Measurements from ENCODE around the gene ITPA. TPM values are rescaled to one million over a fixed set of nuclear protein-coding genes. Genes with fewer than 3 reads are reported as not detected.

Gene ITPA
- 31.0 TPM for total RNA-seq

DNA sequence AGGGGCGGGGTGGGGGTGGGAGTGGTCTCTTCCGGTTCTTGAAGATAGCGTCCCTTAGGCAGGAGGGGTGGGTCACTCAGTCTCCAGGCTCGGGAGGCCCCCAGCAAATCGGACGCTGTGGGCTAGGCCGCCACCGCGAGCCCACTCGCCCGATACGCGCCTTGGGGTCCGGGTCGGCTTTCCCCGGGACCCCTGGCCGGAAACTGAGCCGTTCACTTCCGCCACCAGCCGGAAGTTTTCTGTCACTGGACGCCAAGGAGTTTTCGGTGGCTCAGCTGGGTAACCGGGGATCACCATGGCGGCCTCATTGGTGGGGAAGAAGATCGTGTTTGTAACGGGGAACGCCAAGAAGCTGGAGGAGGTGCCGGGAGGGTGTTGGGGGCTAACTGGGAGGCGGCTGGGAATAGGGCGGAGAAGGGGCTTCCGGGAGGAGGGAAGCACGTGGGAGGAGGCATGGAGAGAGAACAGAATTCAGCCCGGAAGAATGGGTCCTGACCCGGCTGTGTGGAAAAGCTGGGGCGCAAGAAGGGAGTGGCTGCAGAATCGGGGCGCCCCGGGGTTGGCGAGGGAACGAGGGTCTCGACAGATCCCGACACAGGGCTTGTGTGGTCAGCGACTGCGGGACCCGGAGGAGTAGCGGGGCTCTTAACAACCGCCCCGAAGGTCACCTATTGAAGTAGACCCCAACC, at the start of gene ITPA:
TSS of gene ITPA (plus strand) at position 242 of the 689 bp plus-strand sequence. CDS start at position 296, 54 bp downstream.

DNA sequence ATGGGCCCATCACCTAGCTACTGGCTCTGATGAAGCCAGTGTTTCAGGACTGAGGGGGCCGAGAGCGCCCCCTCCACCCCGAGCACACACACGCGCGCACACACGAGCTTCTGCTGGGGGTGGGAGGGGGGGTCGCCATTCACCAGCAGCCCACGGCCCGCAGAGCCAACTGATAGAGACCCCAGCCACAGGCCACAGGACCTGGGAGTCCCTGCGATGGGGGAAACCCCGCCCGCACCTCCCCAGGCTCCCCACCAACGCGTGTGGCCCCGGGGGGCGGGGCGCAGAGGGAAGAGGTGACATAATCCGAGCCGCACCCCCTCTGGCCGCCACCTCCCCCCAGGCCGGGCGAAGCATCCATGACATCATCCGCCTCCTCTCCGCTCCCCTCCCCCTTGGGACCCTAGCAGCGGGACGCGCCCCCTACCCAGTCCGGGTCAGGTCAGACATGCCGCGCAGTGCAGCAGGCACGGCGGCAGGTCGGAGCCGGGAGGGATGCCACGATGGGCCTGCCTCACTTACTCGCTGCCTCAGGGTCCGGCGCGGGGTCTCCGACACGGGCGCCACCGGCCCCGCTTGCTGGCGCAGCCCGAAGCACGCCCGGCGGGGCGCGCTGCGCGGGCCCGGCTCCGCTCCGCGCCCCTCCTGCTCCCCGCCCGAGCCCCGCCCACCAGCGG, 36.2 kb upstream of the ITPA start, which contains the start of gene LZTS3:
TSS of gene LZTS3 (minus strand) at position 617 of the 677 bp plus-strand sequence. CDS start 6,386 bp downstream, outside the sequence.

DNA sequence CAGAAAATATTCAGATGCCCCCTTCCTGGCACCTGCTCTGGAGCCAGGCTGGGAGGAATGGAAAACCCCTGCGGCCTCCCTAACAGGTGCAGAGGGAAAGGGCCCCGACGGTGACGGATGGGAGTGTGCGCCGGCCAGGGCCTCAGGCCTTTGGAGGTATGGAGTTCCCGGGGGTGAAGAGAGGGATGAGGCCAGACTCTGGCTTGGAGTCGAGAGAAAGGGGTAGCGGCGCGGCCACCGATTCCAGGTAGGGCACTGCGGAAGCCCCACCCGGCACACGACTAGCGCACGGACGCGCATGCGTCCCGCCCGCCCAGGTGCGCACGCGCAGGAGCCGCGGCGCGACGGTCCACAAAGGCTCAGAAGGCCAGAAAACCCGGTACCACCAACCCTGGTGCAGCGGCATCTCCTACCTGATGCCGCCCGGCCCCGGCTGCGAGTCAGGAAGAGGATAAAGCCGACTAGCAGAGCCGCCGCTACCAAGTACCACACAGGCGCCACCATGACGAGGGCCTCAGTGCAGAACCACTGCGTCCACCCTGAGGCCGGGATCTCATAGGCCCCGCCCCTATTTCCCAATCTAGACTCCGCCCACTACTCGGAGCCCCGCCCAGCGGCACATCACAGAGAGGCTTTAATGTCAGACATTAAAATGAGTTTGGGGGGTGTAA, 5.0 kb upstream of the ITPA start, which contains the start of gene DDRGK1:
TSS of gene DDRGK1 (minus strand) at position 559 of the 671 bp plus-strand sequence. CDS start at position 504, 55 bp downstream.

DNA sequence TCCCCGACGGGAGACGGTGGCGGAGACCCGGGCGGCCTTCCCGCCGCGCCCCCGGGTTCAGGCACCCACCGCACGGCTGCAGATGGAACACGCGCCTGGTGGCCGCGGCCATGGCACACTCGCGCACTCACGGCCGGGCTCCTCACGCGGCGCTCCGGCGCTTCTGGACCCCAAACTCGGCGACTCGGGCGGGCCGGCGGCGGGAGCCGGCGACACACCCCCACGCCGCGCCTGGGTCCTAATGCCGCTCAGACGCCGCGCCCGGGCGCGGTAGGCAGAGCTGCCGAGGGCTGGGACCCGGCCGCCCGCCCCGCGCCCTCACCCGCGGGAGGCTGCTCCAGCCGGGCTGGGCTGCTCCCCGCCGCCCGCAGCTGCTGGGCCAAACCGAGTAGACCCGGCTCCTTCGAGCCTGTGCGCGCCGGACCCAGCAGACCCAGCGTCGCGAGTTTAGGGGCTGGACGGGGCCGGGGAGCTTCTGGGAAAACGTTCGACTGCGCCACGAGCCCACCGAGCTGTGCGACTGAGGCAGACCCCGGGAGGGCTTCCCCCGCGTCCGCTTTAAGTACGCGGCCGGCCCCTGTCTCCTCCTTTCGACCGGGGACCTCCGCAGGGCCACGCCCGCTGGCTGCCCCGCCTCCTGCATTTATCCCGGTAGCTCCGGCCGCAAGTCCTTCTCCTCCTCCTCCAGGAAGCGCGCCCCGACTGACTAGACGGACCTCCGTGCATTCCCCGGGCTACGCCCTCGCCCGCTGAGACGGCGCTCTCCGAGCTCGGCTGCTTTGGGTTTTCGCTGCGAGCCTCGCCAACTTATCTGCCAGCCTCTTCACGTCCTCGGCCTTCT, 29.9 kb downstream of the ITPA start, which contains the start of gene SLC4A11:
TSS of gene SLC4A11 (minus strand) at position 165 of the 841 bp plus-strand sequence. CDS start at position 112, 53 bp downstream.

Other genes with a start within 250 kb of the ITPA start
- gene GNRH2, start 165.9 kb upstream of the ITPA start, total RNA-seq: 2.2 TPM
- 27.5 TPM for gene MRPS26, start 163.4 kb upstream of the ITPA start, total RNA-seq
- gene OXT, start 137.9 kb upstream of the ITPA start, total RNA-seq: not detected
- not detected for gene AVP, start 124.8 kb upstream of the ITPA start, total RNA-seq
- 22.8 TPM for gene FASTKD5, start 49.6 kb upstream of the ITPA start, total RNA-seq
- 4.7 TPM for gene UBOX5, start 49.6 kb upstream of the ITPA start, total RNA-seq
- 18.8 TPM for gene LZTS3, start 35.9 kb upstream of the ITPA start, total RNA-seq
- 40.4 TPM for gene DDRGK1, start 4.8 kb upstream of the ITPA start, total RNA-seq
- not detected for gene SLC4A11, start 29.7 kb downstream of the ITPA start, total RNA-seq
- 70.7 TPM for gene DNAAF9, start 198.2 kb downstream of the ITPA start, total RNA-seq